Hepatocyte (in vitro differentiated cells): ENCODE results near the gene NSUN3. TPM values are rescaled to one million over a fixed set of nuclear protein-coding genes. Genes with fewer than 3 reads are reported as not detected.

ENCODE experiments used
- DNase-seq: peaks from one replicate; pipeline ENCODE4 v3.0.0-alpha.2; 2016; ENCODE audit warnings: low spot score
- H2AFZ ChIP-seq: fragments of 200-600 bp; sonication (generic); 2 replicates; pipeline ENCODE4 v1.6.0; 2016; ENCODE audit warnings: antibody characterized with exemption, mild to moderate bottlenecking
- H3K27ac ChIP-seq: fragments of 200-600 bp; sonication (generic); 2 replicates; pipeline ENCODE4 v1.5.1; 2016; ENCODE audit warnings: mild to moderate bottlenecking
- H3K27me3 ChIP-seq: fragments of 200-600 bp; sonication (generic); 2 replicates; pipeline ENCODE4 v1.6.1; 2016
- H3K36me3 ChIP-seq: fragments of 200-600 bp; sonication (generic); replicated peaks from 2 replicates; pipeline ENCODE4 v1.5.1; 2016; ENCODE audit warnings: low read depth; ENCODE audit not compliant: insufficient read depth
- H3K4me1 ChIP-seq: fragments of 200-600 bp; sonication (generic); 2 replicates; pipeline ENCODE4 v1.5.1; 2016; ENCODE audit warnings: mild to moderate bottlenecking, moderate library complexity; ENCODE audit not compliant: insufficient read depth
- H3K4me2 ChIP-seq: fragments of 200-600 bp; sonication (generic); 2 replicates; pipeline ENCODE4 v1.6.0; 2016
- H3K4me3 ChIP-seq: fragments of 200-600 bp; sonication (generic); 2 replicates; pipeline ENCODE4 v1.5.1; 2016; ENCODE audit warnings: mild to moderate bottlenecking
- H3K79me2 ChIP-seq: fragments of 200-600 bp; sonication (generic); 2 replicates; pipeline ENCODE4 v1.6.0; 2017; ENCODE audit warnings: mild to moderate bottlenecking
- H3K9me2 ChIP-seq: fragments of 200-600 bp; sonication (generic); replicated peaks from 2 replicates; pipeline ENCODE4 v1.6.0; 2017; ENCODE audit warnings: mild to moderate bottlenecking; ENCODE audit not compliant: insufficient read depth
- H3K9me3 ChIP-seq: fragments of 200-600 bp; sonication (generic); 2 replicates; pipeline ENCODE4 v1.5.1; 2016; ENCODE audit warnings: low read depth, mild to moderate bottlenecking
- H4K20me1 ChIP-seq: fragments of 200-600 bp; sonication (generic); 2 replicates; pipeline ENCODE4 v1.6.0; 2016; ENCODE audit warnings: mild to moderate bottlenecking; ENCODE audit not compliant: insufficient read depth, poor library complexity, severe bottlenecking
- EZH2 ChIP-seq: fragments of 200-600 bp; sonication (generic); IDR thresholded peaks from 2 replicates; pipeline ENCODE4 v1.6.1; 2016; ENCODE audit warnings: antibody characterized with exemption, mild to moderate bottlenecking, borderline replicate concordance
- EZH2phosphoT487 ChIP-seq: fragments of 200-600 bp; sonication (generic); IDR thresholded peaks from one replicate; pipeline ENCODE4 v1.6.1; 2018; ENCODE audit warnings: antibody characterized with exemption, mild to moderate bottlenecking, low read depth, moderate library complexity; ENCODE audit not compliant: unreplicated experiment, severe bottlenecking
- WGBS: methylation state at CpG from one replicate; pipeline ENCODE4 v1.1.6; 2016; ENCODE audit warnings: low lambda C conversion rate; ENCODE audit errors: missing lambda C conversion rate; 5-methylcytosine and 5-hydroxymethylcytosine counted together
- polyA plus RNA-seq: library from polyadenylated mRNA; unstranded; fragments of >200 nt; fragmentation: Nextera tagmentation; extraction: Ambion mirVana; gene quantifications from 2 replicates; pipeline ENCODE4 v1.2.1, GENCODE V29; 2016
- total RNA-seq: library from RNA; depleted of rRNA; stranded (reverse); fragments of >200 nt; gene quantifications from 2 replicates; pipeline ENCODE4 v1.2.3, GENCODE V29; 2014
- TF ChIP-seq, protein P1 (sequence below): fragments of 200-600 bp; sonication (generic); IDR thresholded peaks from 2 replicates; pipeline ENCODE4 v1.5.1; 2016; ENCODE audit warnings: antibody characterized with exemption, mild to moderate bottlenecking; ENCODE audit not compliant: poor library complexity

Gene NSUN3
- total and polyA plus RNA-seq, 2 experiments from 2014 or later = 4.5 to 9.0 TPM

- no peaks in the 10 kb centered on the region for H3K9me2 ChIP-seq
- H3K36me3 ChIP-seq = no peaks in the 10 kb centered on the region
- no peak overlapping the region for H3K4me2 ChIP-seq
- TF ChIP-seq EZH2phosphoT487 (no peak), EZH2 (no peak)
- TF ChIP-seq, protein P1, sequence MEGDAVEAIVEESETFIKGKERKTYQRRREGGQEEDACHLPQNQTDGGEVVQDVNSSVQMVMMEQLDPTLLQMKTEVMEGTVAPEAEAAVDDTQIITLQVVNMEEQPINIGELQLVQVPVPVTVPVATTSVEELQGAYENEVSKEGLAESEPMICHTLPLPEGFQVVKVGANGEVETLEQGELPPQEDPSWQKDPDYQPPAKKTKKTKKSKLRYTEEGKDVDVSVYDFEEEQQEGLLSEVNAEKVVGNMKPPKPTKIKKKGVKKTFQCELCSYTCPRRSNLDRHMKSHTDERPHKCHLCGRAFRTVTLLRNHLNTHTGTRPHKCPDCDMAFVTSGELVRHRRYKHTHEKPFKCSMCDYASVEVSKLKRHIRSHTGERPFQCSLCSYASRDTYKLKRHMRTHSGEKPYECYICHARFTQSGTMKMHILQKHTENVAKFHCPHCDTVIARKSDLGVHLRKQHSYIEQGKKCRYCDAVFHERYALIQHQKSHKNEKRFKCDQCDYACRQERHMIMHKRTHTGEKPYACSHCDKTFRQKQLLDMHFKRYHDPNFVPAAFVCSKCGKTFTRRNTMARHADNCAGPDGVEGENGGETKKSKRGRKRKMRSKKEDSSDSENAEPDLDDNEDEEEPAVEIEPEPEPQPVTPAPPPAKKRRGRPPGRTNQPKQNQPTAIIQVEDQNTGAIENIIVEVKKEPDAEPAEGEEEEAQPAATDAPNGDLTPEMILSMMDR = no peak
- WGBS = 98% methylated on average over 2 of the region's 2 CpGs
- no peak overlapping the region for H2AFZ ChIP-seq
- no peaks in the 10 kb centered on the region for H4K20me1 ChIP-seq
- no peak overlapping the region for H3K27ac ChIP-seq
- no peak overlapping the region for H3K4me3 ChIP-seq
- no peaks in the 10 kb centered on the region for H3K27me3 ChIP-seq
- no peaks in the 10 kb centered on the region for H3K4me1 ChIP-seq
- no peak for DNase-seq
- H3K79me2 ChIP-seq = no peaks in the 10 kb centered on the region
- no peaks in the 10 kb centered on the region for H3K9me3 ChIP-seq
These were observed 16.3 kb upstream of the NSUN3 start for GRCh38 chr3:94046533-94046932.

- Histone ChIP-seq H3K27me3 (no peaks in the 10 kb centered on the region), H2AFZ (no peak overlapping the region), H3K79me2 (no peaks in the 10 kb centered on the region), H3K4me3 (no peak overlapping the region), H3K4me2 (no peak overlapping the region), H4K20me1 (no peaks in the 10 kb centered on the region), H3K9me2 (no peaks in the 10 kb centered on the region), H3K27ac (no peak overlapping the region), H3K36me3 (no peaks in the 10 kb centered on the region), H3K4me1 (no peaks in the 10 kb centered on the region), H3K9me3 (no peaks in the 10 kb centered on the region)
- no peak for TF ChIP-seq EZH2
- no peak for TF ChIP-seq EZH2phosphoT487
- TF ChIP-seq, protein P1 = no peak
- DNase-seq = no peak
- 100% methylated on average over 2 of the region's 2 CpGs for WGBS
These were observed 13.6 kb upstream of the NSUN3 start for GRCh38 chr3:94049267-94049666.

DNA sequence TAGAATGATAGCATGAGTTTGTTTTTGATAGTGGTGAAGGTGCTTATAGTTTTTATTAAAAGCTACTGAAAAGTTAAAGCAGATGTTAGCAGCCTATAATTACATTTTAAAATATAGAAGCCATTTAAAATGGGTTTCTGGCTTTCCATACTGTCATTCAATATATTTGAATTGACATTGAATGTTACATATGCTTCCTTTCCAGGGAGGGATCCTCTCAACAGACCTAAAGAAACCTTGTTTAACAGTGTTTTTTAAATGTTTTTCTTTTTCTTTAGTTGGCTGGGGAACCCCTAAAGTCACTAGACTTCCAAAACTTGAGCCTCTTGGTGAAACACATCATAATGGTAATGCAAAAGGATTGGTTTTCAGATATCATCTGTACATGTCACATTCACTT, 12.3 kb upstream of the NSUN3 start:
- no peak overlapping the region for H3K4me3 ChIP-seq
- H3K36me3 ChIP-seq = no peaks in the 10 kb centered on the region
- no peak for DNase-seq
- H4K20me1 ChIP-seq = no peaks in the 10 kb centered on the region
- TF ChIP-seq EZH2phosphoT487 (no peak), EZH2 (no peak)
- TF ChIP-seq, protein P1 = no peak
- no peaks in the 10 kb centered on the region for H3K27me3 ChIP-seq
- no peak overlapping the region for H3K4me2 ChIP-seq
- no peak overlapping the region for H3K27ac ChIP-seq
- H3K4me1 ChIP-seq = no peaks in the 10 kb centered on the region
- no peaks in the 10 kb centered on the region for H3K9me3 ChIP-seq
- no peak overlapping the region for H2AFZ ChIP-seq
- H3K79me2 ChIP-seq = no peaks in the 10 kb centered on the region
- no peaks in the 10 kb centered on the region for H3K9me2 ChIP-seq

DNA sequence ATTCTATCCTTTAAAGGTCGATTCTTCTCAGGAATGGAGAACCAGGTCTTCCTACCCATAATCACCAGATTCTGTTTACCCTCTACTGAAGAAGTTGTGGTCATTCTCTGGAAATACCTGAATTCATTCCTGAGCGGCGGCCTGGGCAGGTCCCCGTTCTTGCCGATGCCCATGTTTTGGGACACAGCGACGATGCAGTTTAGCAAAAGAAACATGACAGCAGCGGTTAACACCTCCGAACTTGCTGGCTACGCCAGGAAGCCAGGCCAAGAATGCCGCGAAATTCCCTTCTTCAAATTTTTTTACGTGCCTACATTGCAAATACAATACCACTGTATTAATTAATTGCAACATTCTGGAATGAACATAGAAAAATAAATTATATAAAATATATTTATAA, 1.6 kb upstream of the NSUN3 start:
- 96% methylated on average over 13 of the region's 13 CpGs for WGBS
- no peak overlapping the region for H3K4me2 ChIP-seq
- DNase-seq = no peak
- no peaks in the 10 kb centered on the region for H3K9me3 ChIP-seq
- peaks cover 4% of the 10 kb centered on the region for H3K4me1 ChIP-seq
- H3K9me2 ChIP-seq = no peaks in the 10 kb centered on the region
- peaks cover 27% of the 10 kb centered on the region for H3K79me2 ChIP-seq
- TF ChIP-seq, protein P1 = no peak
- TF ChIP-seq EZH2 = no peak
- TF ChIP-seq EZH2phosphoT487 = no peak
- no peaks in the 10 kb centered on the region for H3K36me3 ChIP-seq
- H3K27me3 ChIP-seq = no peaks in the 10 kb centered on the region
- no peak overlapping the region for H3K27ac ChIP-seq
- H4K20me1 ChIP-seq = no peaks in the 10 kb centered on the region
- H3K4me3 ChIP-seq = no peak overlapping the region
- H2AFZ ChIP-seq = no peak overlapping the region
